K562 (cell line): ENCODE measurements around the gene AGRN. TPM values are rescaled to one million over a fixed set of nuclear protein-coding genes. Genes with fewer than 3 reads are reported as not detected.
A peak's percentile ranks its signal among the peaks of the same experiment; 100 is the strongest.

Experiments used
- ATAC-seq: fragments of 200-7000 bp; cut with Tn5 transposase; 3 replicates; pipeline ENCODE4 v1.9.1; 2020; ENCODE audit warnings: moderate library complexity
- BruUV-seq: library from RNA; stranded (reverse); fragments of 400-500 nt; replicated peaks from 2 replicates; lab custom pipeline; 2021; lab: Mats Ljungman, UMichigan
- CTCF ChIA-PET: fragments of 300-600 bp; formaldehyde crosslinking; extraction: SDS; loops from one replicate; lab custom pipeline; 2021; ENCODE audit warnings: low intra/inter-chr PET ratio; lab: Yijun Ruan, JAX
- POLR2A ChIA-PET: fragments of 300-600, 350-650 bp; sonication (Branson Sonifier 250); formaldehyde crosslinking; extraction: SDS; loops from one replicate; lab custom pipeline; 2021; ENCODE audit warnings: antibody characterized with exemption, inconsistent platforms; lab: Yijun Ruan, JAX
- DNase-seq, 4 experiments: peaks; one replicate each; pipeline versions ENCODE4 v3.0.0 to v3.0.0-alpha.2; 2011 to 2018; ENCODE audit warnings: low spot score in 3 of 4, mixed read lengths in 3 of 4; ENCODE audit errors: extremely low read depth in 1 of 4
- FAIRE-seq: peaks from 2 replicates; lab custom pipeline; 2011; peaks lifted over from hg19 to GRCh38; lab: Jason Lieb, UNC
- H2AFZ ChIP-seq: 2 replicates; pipeline ENCODE4 v1.6.0; 2011; ENCODE audit warnings: low read depth, low read length, control low read depth, inconsistent platforms
- H3K27ac ChIP-seq: fragments of 200-600 bp; 3 replicates; pipeline ENCODE4 v1.8.0; 2011; ENCODE audit warnings: low read depth, mild to moderate bottlenecking, control low read depth, inconsistent platforms, low read length, moderate library complexity, mixed read lengths; ENCODE audit errors: extremely low read depth
- H3K27me3 ChIP-seq, 2 experiments: fragments of 300-600 bp in 1 of 2; 2 replicates in 1 of 2; 3 replicates in 1 of 2; pipeline versions ENCODE4 v1.6.0 to v1.8.0; 2011; ENCODE audit warnings: inconsistent platforms in 2 of 2, low read length in 2 of 2, mild to moderate bottlenecking in 1 of 2, mixed read lengths in 1 of 2, moderate library complexity in 1 of 2; ENCODE audit not compliant: control insufficient read depth in 2 of 2, insufficient read depth in 2 of 2
- H3K36me3 ChIP-seq: fragments of 300-600 bp; 3 replicates; pipeline ENCODE4 v1.8.0; 2011; ENCODE audit warnings: mild to moderate bottlenecking, low read length, inconsistent platforms; ENCODE audit not compliant: control insufficient read depth, insufficient read depth
- H3K4me1 ChIP-seq, 2 experiments: fragments of 200-600 bp in 1 of 2; replicated peaks in 1 of 2; 2 replicates in 1 of 2; 3 replicates in 1 of 2; pipeline versions ENCODE4 v1.5.1 to v1.8.0; 2011; ENCODE audit warnings: inconsistent platforms in 2 of 2, low read length in 2 of 2, mild to moderate bottlenecking in 1 of 2, mixed read lengths in 1 of 2, moderate library complexity in 1 of 2; ENCODE audit not compliant: control insufficient read depth in 2 of 2, insufficient read depth in 2 of 2
- H3K4me2 ChIP-seq: 2 replicates; pipeline ENCODE4 v1.6.1; 2011; ENCODE audit warnings: low read length, control low read depth, inconsistent platforms, mixed read lengths; ENCODE audit not compliant: insufficient read depth
- H3K4me3 ChIP-seq: fragments of 200-600 bp; sonication (generic), shearing (Covaris generic); 2 replicates; pipeline ENCODE4 v1.5.1; 2016; ENCODE audit warnings: control low read depth, inconsistent platforms
- H3K79me2 ChIP-seq: fragments of 200-600 bp; 3 replicates; pipeline ENCODE4 v1.8.0; 2011; ENCODE audit warnings: low read length, inconsistent platforms; ENCODE audit not compliant: control insufficient read depth, insufficient read depth
- H3K9ac ChIP-seq, 2 experiments: 2 replicates each; pipeline versions ENCODE4 v1.6.0 to v1.6.1; 2011; ENCODE audit warnings: low read depth in 2 of 2, low read length in 2 of 2, control low read depth in 1 of 2, inconsistent platforms in 1 of 2, mild to moderate bottlenecking in 1 of 2, mixed read lengths in 1 of 2; ENCODE audit not compliant: insufficient read depth in 1 of 2
- H3K9me1 ChIP-seq: one replicate; pipeline ENCODE4 v1.6.0; 2011; ENCODE audit warnings: inconsistent platforms, mild to moderate bottlenecking, low read length, moderate library complexity; ENCODE audit not compliant: control insufficient read depth, insufficient read depth
- H3K9me3 ChIP-seq: replicated peaks from 2 replicates; pipeline ENCODE4 v1.5.1; 2011; ENCODE audit warnings: low read depth, low read length, inconsistent platforms; ENCODE audit not compliant: control insufficient read depth, insufficient read depth
- H4K20me1 ChIP-seq: replicated peaks from 2 replicates; pipeline ENCODE4 v1.6.1; 2011; ENCODE audit warnings: low read length, inconsistent platforms, mixed read lengths; ENCODE audit not compliant: control insufficient read depth, insufficient read depth
- BCLAF1 ChIP-seq, 2 experiments: fragments of 450-650 bp in 1 of 2; IDR thresholded peaks; 2 replicates each; pipeline ENCODE4 v1.6.1; 2011 to 2017; ENCODE audit warnings: low read depth in 2 of 2, antibody characterized with exemption in 1 of 2, borderline replicate concordance in 1 of 2, low read length in 1 of 2, mild to moderate bottlenecking in 1 of 2, mixed read lengths in 1 of 2; ENCODE audit not compliant: control insufficient read depth in 1 of 2
- CREBBP ChIP-seq: IDR thresholded peaks from one replicate; pipeline ENCODE4 v1.6.1; 2012; ENCODE audit warnings: low read depth, mild to moderate bottlenecking, control low read depth, inconsistent platforms, low read length
- POLR2G ChIP-seq: fragments of 200-400 bp; formaldehyde crosslinking; IDR thresholded peaks from 2 replicates; pipeline ENCODE4 v1.6.1; 2017; ENCODE audit warnings: low read depth, mild to moderate bottlenecking, antibody characterized with exemption, low read length, moderate library complexity
- WGBS: fragments of 100-300 bp; shearing (Covaris generic); methylation state at CpG from one replicate; pipeline ENCODE4 v1.1.6; 2016; ENCODE audit warnings: low coverage, mixed read lengths; ENCODE audit not compliant: insufficient coverage; ENCODE audit errors: missing lambda C conversion rate; 5-methylcytosine and 5-hydroxymethylcytosine counted together
- in situ Hi-C: fragments of 300-500 bp; cut with MboI; formaldehyde crosslinking; loops from 4 replicates; pipeline ENCODE4 v1.15.0; 2018; ENCODE audit warnings: inconsistent platforms, mixed read lengths
- intact Hi-C: fragments of 100-400 bp; cut with micrococcal nuclease; formaldehyde crosslinking; loops from 2 replicates; pipeline ENCODE4 v1.14.2; 2022
- polyA plus RNA-seq, 8 experiments: library from polyadenylated mRNA; depleted of rRNA in 4 of 8; stranded (reverse) in 5 of 8; unstranded in 3 of 8; fragments of >200 nt; fragmentation: Nextera tagmentation in 2 of 8; fragmentation: Illumina TruSeq in 1 of 8; extraction: Ambion mirVana in 2 of 8; extraction: Trizol in 1 of 8; gene quantifications; 2 replicates each; pipeline versions ENCODE4 v1.2.1 to v1.2.3, GENCODE V29; 2011 to 2014; ENCODE audit warnings: inconsistent platforms in 1 of 8, missing spikeins in 1 of 8
- total RNA-seq, 7 experiments: library from RNA; depleted of rRNA in 6 of 7; stranded (reverse); fragments of >200 nt in 6 of 7; fragmentation: Illumina TruSeq in 2 of 7; extraction: Trizol in 2 of 7; gene quantifications; 2 replicates each; pipeline versions ENCODE4 v1.2.1 to v1.2.3, GENCODE V29; 2011 to 2021; ENCODE audit warnings: low replicate concordance in 1 of 7

Gene AGRN
- total and polyA plus RNA-seq, 9 of the 15 experiments (the other 6 are each of a cell fraction or from before 2014, with no cell fraction given): 0.04 to 111 (median 18.1) TPM

- no peak for TF ChIP-seq BCLAF1 (IDR thresholded peaks at IDR 0.05; ENCODE audit: borderline replicate concordance in 1 of 2, control insufficient read depth in 1 of 2, low read depth in 2 of 2, low read length in 1 of 2)
Observed at GRCh38 chr1:1021920-1022259, 2.0 kb downstream of the AGRN start (continued).

- in situ Hi-C loops (no loop called here), intact Hi-C loops (loop anchor here (5.0 kb wide), 1 partner anchor 40 kb away; no protein-coding TSS in a partner anchor)
- TF ChIP-seq POLR2G: 0 out of 2 replicates have a peak, but pooled peaks have one; percentile 18
- TF ChIP-seq CREBBP: no peak
- CTCF ChIA-PET: no interaction called here
- peaks cover 22% of the 10 kb centered on the region for H4K20me1 ChIP-seq
- no peaks in the 10 kb centered on the region for H3K27me3 ChIP-seq
- FAIRE-seq: no peak
- no peak for DNase-seq
- POLR2A ChIA-PET: interaction anchor here (0.5 to 1.1 kb wide), 4 partner anchors 9 to 329 kb away, joined by 3 to 6 read pairs (median 4); partner anchors contain the start of gene ISG15
- no peak overlapping the region for H3K4me2 ChIP-seq
- WGBS: 85% methylated on average over 22 of the region's 27 CpGs
- H2AFZ ChIP-seq: no peak overlapping the region
- H3K79me2 ChIP-seq: peaks cover 40% of the 10 kb centered on the region
- H3K4me3 ChIP-seq: no peak overlapping the region
- BruUV-seq: no TSS peak
- H3K27ac ChIP-seq: no peak overlapping the region
- peaks cover 54% of the 10 kb centered on the region; the same call in 2 of the 3 replicates for H3K36me3 ChIP-seq
- peaks cover 12% of the 10 kb centered on the region for H3K9me1 ChIP-seq
- H3K9ac ChIP-seq: peak overlapping the region in 1 of 2 experiments; percentile 88; a peak in 2 of 4 replicates
- peaks cover 29 to 87% of the 10 kb centered on the region in 2 experiments for H3K4me1 ChIP-seq
- no peak for ATAC-seq
- no peaks in the 10 kb centered on the region for H3K9me3 ChIP-seq
Observed at GRCh38 chr1:1022302-1023009, 2.5 kb downstream of the AGRN start.
